Measurements from ENCODE around the gene SNED1.

The SNED1 gene

DNA sequence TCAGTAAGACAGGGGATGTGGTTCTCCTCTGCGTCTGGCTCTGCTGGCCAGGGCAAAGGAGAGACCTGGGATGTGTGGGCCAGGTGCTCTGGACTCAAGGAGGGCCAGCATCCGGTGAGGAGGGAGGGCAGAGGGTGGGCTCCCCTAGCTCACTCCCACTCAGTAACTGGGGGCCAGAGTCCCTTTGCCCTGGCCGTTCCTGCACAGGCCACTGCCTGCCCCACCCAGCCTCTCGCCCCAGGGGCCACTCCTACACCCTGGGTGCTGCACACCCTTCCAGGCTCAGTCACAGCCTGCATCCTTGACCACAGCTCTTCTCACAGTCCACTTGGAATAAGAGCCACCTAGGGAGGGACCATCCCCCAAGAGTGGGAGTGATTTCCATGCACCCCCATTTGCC, 41.0 kb downstream of the SNED1 start:
- no peaks in the 10 kb centered on the region for H3K36me3 ChIP-seq (ENCODE audit: insufficient read depth, low read depth, low read length)
- no peak overlapping the region for H3K9ac ChIP-seq (ENCODE audit: low read depth, low read length)
- H3K4me1 ChIP-seq (ENCODE audit: insufficient read depth, low read length): no peaks in the 10 kb centered on the region
- H3K27me3 ChIP-seq (ENCODE audit: insufficient read depth, low read length): peaks cover 38% of the 10 kb centered on the region
- H3K4me3 ChIP-seq (ENCODE audit: low read length): no peak overlapping the region
- H3K27ac ChIP-seq (ENCODE audit: low read length): no peak overlapping the region
- no peaks in the 10 kb centered on the region for H3K9me3 ChIP-seq (ENCODE audit: insufficient read depth, low read depth, low read length)

DNA sequence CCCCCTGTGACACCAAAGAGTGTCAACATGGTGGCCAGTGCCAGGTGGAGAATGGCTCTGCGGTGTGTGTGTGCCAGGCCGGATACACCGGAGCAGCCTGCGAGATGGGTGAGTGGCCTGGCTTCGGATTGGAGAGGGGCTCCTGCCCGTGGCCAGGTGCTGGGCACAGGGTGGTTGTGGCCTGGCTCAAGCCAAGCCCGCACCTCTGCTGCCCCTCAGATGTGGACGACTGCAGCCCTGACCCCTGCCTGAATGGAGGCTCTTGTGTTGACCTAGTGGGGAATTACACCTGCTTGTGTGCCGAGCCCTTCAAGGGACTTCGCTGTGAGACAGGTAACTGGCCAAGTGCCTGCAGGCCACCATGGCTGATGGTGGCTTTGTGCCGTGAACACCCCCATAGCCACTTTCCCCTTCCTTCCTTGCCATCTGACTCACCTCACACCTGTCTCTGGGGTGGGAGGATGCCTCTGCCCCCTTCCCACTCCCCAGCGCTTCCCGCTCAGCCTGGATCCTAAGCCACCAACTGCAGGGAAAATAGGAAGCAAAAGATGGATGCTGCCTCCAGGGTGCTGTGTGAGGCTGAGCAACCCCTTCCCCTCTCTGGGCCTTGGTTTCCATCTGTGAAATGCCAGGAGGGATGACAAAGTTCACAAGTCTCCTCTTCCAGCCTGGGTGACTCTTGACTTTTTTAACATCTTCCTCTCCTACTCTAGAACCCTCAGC, 41.8 kb downstream of the SNED1 start:
- Histone ChIP-seq H3K36me3 (ENCODE audit: insufficient read depth, low read depth, low read length) (no peaks in the 10 kb centered on the region), H3K27ac (ENCODE audit: low read length) (no peak overlapping the region), H3K4me1 (ENCODE audit: insufficient read depth, low read length) (no peaks in the 10 kb centered on the region), H3K27me3 (ENCODE audit: insufficient read depth, low read length) (peaks cover 30% of the 10 kb centered on the region), H3K9ac (ENCODE audit: low read depth, low read length) (no peak overlapping the region), H3K4me3 (ENCODE audit: low read length) (no peak overlapping the region), H3K9me3 (ENCODE audit: insufficient read depth, low read depth, low read length) (no peaks in the 10 kb centered on the region)

DNA sequence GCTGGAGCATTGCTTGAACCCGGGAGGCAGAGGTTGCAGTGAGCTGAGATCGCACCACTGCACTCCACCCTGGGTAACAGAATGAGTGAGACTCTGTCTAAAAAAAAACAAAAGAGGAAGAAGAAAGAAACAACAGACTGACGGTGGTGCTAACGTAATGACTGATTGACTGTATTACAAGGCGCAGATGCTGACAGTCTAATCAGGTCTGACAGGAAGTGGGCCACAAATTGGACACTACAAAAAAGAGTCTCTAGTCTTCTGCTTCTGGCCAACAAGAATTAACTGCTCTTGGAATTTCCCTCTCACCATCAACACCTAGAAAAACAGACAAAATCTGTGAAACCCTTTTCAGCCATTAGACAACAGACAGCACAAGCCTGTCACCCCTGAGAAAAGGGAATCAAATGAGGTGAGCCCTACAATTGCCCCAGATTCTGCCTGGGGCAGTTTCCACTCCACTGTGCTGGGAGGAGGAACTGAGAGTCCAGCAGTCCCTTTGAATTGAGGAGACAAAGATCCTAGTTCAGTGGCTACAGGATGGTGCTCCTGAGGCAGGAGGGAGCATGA, 43.3 kb downstream of the SNED1 start:
- H3K9ac ChIP-seq (ENCODE audit: low read depth, low read length): no peak overlapping the region
- no peaks in the 10 kb centered on the region for H3K4me1 ChIP-seq (ENCODE audit: insufficient read depth, low read length)
- no peak overlapping the region for H3K4me3 ChIP-seq (ENCODE audit: low read length)
- no peaks in the 10 kb centered on the region for H3K36me3 ChIP-seq (ENCODE audit: insufficient read depth, low read depth, low read length)
- H3K27me3 ChIP-seq (ENCODE audit: insufficient read depth, low read length): peaks cover 20% of the 10 kb centered on the region
- peaks cover 7% of the 10 kb centered on the region; the same call in 1 of the 2 replicates for H3K9me3 ChIP-seq (ENCODE audit: insufficient read depth, low read depth, low read length)
- H3K27ac ChIP-seq (ENCODE audit: low read length): no peak overlapping the region

DNA sequence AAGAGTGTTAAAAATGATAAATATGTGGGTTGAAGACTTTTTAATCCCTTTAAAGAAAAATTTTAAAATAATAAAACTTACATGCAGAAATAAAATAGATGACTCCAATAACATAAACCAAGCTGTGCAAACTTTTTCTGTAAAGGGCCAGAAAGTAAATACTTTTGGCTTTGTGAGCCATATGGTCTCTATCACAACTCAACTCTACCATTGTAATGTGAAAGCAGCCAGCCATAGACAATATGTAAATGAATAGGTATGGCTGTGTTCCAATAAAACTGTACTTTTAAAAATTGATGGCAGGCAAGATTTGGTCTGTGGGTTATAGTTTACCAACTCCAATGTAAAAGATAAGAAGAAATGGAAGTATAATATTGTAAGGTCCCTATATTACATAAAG, 45.2 kb downstream of the SNED1 start:
- H3K4me1 ChIP-seq (ENCODE audit: insufficient read depth, low read length): no peaks in the 10 kb centered on the region
- H3K9me3 ChIP-seq (ENCODE audit: insufficient read depth, low read depth, low read length): peaks cover 7% of the 10 kb centered on the region; the same call in 1 of the 2 replicates
- H3K36me3 ChIP-seq (ENCODE audit: insufficient read depth, low read depth, low read length): no peaks in the 10 kb centered on the region
- H3K9ac ChIP-seq (ENCODE audit: low read depth, low read length): no peak overlapping the region
- no peak overlapping the region for H3K27ac ChIP-seq (ENCODE audit: low read length)
- H3K27me3 ChIP-seq (ENCODE audit: insufficient read depth, low read length): peaks cover under 1% of the 10 kb centered on the region; the same call in 1 of the 2 replicates
- no peak overlapping the region for H3K4me3 ChIP-seq (ENCODE audit: low read length)

DNA sequence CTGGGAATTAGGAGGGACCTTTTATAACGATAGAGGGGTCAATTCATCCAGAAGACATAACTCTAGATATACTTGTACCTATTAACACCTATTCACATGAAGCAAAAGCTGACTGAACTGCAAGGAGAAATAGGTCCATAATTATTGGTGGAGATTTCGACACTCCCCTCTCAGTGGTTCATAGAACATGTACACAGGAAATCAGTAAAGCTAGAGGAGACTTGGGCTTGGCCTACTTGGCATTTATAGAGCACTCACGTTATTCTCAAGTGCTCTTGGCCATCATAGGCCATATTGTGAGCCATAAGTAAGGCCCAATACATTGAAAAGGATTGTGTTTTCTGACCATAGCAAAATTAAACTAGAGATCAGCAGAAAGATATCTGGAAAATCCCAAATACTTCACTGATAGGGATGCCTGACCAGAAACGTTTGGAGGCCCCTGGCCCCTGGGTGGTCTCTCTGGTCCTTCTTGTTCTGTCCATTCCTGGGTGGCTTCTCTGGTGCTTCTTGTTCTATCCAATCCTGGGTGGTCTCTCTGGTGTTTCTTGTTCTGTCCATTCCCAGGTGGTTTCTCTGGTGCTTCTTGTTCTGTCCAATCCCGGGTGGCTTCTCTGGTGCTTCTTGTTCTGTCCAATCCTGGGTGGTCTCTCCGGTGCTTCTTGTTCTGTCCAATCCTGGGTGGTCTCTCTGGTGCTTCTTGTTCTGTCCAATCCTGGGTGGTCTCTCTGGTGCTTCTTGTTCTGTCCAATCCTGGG, 49.0 kb downstream of the SNED1 start:
- Histone ChIP-seq H3K4me3 (ENCODE audit: low read length) (no peak overlapping the region), H3K9ac (ENCODE audit: low read depth, low read length) (no peak overlapping the region), H3K27me3 (ENCODE audit: insufficient read depth, low read length) (peaks cover 13% of the 10 kb centered on the region), H3K4me1 (ENCODE audit: insufficient read depth, low read length) (no peaks in the 10 kb centered on the region), H3K27ac (ENCODE audit: low read length) (no peak overlapping the region), H3K36me3 (ENCODE audit: insufficient read depth, low read depth, low read length) (no peaks in the 10 kb centered on the region), H3K9me3 (ENCODE audit: insufficient read depth, low read depth, low read length) (peaks cover 7% of the 10 kb centered on the region; the same call in 1 of the 2 replicates)

DNA sequence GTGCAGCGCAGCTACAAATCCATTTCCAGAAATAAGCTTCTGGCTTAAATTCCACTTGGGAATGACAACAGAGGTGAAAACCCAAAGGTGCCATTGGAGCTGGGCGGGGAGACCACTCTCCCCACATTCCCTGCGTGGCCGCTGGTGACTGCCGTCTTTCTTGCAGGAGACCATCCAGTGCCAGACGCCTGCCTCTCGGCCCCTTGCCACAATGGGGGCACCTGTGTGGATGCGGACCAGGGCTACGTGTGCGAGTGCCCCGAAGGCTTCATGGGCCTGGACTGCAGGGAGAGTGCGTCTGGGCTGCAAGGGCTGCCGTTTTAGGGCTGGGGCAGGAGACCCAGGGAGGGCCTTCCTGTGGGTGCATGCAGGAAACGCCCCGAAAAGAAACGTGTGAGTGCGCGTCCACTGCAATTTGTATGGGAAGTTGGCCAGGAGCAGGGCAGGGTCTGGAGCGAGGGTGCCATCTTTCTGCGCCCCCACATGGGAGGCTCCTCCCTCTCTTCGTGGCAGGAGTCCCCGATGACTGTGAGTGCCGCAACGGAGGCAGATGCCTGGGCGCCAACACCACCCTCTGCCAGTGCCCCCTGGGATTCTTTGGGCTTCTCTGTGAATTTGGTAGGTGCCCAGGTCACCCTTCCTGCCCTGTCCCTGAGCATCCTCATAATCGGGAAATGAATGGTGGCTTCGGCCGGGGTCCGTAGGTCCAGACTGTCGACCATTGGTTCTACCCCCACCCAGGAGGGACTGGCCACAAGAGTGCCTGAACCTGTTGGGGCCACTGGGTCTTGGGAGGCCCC, 49.9 kb downstream of the SNED1 start:
- H3K4me3 ChIP-seq (ENCODE audit: low read length): no peak overlapping the region
- no peak overlapping the region for H3K9ac ChIP-seq (ENCODE audit: low read depth, low read length)
- peaks cover 7% of the 10 kb centered on the region; the same call in 1 of the 2 replicates for H3K9me3 ChIP-seq (ENCODE audit: insufficient read depth, low read depth, low read length)
- H3K36me3 ChIP-seq (ENCODE audit: insufficient read depth, low read depth, low read length): no peaks in the 10 kb centered on the region
- H3K27ac ChIP-seq (ENCODE audit: low read length): no peak overlapping the region
- no peaks in the 10 kb centered on the region for H3K4me1 ChIP-seq (ENCODE audit: insufficient read depth, low read length)
- peaks cover 13% of the 10 kb centered on the region for H3K27me3 ChIP-seq (ENCODE audit: insufficient read depth, low read length)

DNA sequence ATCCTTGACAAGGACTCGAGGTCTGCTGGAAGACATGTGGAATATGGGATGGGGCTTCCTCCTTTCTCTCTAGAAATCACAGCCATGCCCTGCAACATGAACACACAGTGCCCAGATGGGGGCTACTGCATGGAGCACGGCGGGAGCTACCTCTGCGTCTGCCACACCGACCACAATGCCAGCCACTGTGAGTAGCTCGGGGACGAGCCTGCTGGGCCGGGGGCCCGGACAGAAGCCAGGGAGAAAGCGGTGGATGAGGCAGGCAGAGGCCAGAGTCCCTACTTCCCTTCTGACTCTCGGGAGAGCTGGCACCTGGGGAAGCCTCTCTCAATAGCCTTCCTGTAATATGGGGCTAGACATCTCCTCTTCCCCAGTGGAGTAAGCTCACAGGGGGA, 50.5 kb downstream of the SNED1 start:
- peaks cover 13% of the 10 kb centered on the region for H3K27me3 ChIP-seq (ENCODE audit: insufficient read depth, low read length)
- no peak overlapping the region for H3K4me3 ChIP-seq (ENCODE audit: low read length)
- no peak overlapping the region for H3K27ac ChIP-seq (ENCODE audit: low read length)
- H3K9ac ChIP-seq (ENCODE audit: low read depth, low read length): no peak overlapping the region
- peaks cover 7% of the 10 kb centered on the region; the same call in 1 of the 2 replicates for H3K9me3 ChIP-seq (ENCODE audit: insufficient read depth, low read depth, low read length)
- no peaks in the 10 kb centered on the region for H3K36me3 ChIP-seq (ENCODE audit: insufficient read depth, low read depth, low read length)
- H3K4me1 ChIP-seq (ENCODE audit: insufficient read depth, low read length): no peaks in the 10 kb centered on the region

DNA sequence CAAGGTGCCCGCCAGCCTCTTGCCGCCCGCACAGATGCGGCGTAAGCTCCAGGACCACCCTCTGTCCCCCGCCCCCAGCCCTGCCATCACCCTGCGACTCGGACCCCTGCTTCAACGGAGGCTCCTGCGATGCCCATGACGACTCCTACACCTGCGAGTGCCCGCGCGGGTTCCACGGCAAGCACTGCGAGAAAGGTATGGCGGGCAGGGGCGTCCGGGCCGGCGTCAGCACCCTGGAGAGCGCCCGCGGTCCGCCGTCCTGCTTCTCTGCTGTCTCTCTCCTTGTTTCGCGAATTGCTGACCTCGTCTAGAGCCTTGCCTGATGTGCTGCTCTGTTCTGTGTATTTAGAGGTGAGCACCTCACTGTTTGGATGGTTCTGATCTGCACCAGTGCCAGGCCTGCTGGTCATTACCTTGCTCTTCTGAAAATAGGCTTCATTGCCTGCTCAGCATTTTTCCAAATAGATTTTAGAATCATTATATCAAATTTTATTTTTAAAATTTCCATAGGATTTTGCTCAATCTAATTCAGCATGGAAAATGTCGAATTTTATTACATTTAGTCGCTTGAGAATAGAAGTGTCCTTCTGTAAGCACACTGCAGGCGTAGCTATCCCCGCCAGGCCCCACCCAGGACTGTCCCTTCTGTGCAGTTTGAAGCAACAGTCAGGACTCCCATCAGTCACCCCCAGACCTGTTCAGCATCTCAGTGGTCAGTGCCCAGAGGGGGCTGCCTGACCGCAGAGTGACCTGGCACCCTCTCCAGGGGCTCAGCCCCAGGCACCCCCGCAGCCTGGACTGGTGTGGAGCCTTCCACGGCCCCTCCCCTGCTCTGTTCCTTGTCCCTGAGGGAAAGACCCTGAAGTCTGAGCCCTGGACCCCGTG, 51.6 kb downstream of the SNED1 start:
- Histone ChIP-seq H3K36me3 (ENCODE audit: insufficient read depth, low read depth, low read length) (no peaks in the 10 kb centered on the region), H3K27me3 (ENCODE audit: insufficient read depth, low read length) (peaks cover 13% of the 10 kb centered on the region), H3K4me1 (ENCODE audit: insufficient read depth, low read length) (no peaks in the 10 kb centered on the region), H3K4me3 (ENCODE audit: low read length) (no peak overlapping the region), H3K27ac (ENCODE audit: low read length) (no peak overlapping the region), H3K9me3 (ENCODE audit: insufficient read depth, low read depth, low read length) (peaks cover 7% of the 10 kb centered on the region; the same call in 1 of the 2 replicates), H3K9ac (ENCODE audit: low read depth, low read length) (no peak overlapping the region)

DNA sequence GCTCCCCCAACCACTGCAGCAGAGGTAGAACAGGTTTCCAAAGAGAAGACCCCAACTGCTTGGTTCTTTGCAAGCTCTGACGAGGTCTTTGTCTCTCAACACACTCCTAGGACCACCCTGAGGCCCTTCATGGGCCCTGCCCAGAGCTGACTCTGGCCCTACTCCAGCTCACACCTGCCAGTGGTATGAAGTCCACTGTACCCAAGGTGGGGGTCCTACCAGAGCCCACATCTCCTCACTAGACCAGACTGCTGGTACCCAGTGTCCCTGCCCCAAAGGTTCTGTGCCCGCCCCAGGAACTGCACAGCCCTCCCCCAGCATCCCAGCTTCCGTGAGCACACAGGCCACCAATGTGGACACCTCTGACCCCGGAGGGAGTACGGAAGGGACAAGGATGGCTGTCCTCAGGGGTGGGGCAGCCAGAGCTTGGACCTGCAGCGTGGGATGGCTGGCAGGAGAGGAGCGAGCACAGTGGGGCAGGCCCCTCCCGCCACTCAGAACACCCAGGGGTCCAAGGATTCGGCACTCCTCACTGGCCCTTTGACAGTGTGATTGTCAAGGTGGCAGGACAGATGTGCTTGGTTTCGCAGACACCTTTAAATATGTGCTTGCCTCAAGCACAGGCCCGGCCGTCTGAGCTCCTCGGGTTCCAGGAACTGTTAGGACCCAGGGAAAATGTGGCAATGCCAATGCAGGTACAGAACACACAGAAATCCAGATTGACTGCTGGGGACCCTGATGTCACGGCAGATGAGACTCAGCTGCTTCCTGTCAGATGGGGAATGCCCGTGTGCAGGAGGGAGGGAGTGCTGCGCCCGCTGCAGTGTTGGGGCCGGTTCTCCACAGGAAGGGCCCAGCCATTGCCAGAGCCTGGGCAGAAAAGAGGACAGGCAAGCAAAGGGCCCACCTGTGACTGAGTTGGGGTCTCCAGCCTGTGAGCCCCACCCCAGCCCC, 52.5 kb downstream of the SNED1 start:
- H3K9ac ChIP-seq (ENCODE audit: low read depth, low read length): no peak overlapping the region
- H3K27me3 ChIP-seq (ENCODE audit: insufficient read depth, low read length): peaks cover 13% of the 10 kb centered on the region
- no peaks in the 10 kb centered on the region for H3K36me3 ChIP-seq (ENCODE audit: insufficient read depth, low read depth, low read length)
- H3K9me3 ChIP-seq (ENCODE audit: insufficient read depth, low read depth, low read length): peaks cover 2% of the 10 kb centered on the region; the same call in 1 of the 2 replicates
- no peaks in the 10 kb centered on the region for H3K4me1 ChIP-seq (ENCODE audit: insufficient read depth, low read length)
- no peak overlapping the region for H3K4me3 ChIP-seq (ENCODE audit: low read length)
- no peak overlapping the region for H3K27ac ChIP-seq (ENCODE audit: low read length)
